UCSD-AML1 (cell line): ENCODE measurements around the gene DLG2.

Experiments used
- DNase-seq: peaks from one replicate; lab custom pipeline; 2025; ENCODE audit not compliant: unreplicated experiment; lab: John Stamatoyannopoulos, UW

The DLG2 gene

DNA sequence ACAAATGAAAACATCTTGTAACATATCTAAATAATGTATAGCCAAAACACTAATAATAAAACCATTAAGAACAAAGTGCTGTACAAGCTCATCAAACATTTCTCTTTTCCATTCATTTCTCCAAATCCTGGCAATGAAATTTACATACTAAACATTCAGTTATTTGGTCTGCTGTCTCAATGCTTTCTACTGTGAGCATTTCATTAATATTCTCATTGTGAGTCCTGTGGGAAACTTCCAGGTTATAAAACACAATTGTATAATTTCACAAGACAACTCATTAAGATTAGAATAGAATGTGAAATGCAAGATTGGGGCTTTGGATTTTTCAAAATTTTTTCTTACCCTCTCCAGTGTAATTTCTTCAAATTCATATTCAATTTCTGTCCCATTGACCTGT lies 1464.0 kb downstream of the DLG2 start:
- no peak for DNase-seq

DNA sequence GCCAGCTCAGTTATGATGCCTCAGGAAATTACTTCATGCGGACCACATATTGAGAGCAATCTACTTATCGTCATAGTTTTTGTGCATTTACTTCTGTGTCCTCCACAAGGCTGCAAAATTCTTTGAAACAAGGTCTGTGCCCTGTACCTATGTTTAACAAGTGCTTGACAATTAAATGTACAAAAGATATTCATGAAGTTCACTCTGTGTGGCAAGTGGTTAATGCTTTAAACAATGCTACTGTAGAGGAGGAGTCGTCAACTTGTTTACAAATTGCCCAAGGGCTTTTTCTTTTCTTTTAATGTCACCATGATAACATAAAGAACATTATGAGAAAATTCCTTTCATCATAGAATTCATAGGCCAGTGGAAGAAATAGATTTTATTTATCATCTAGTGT lies 1469.5 kb downstream of the DLG2 start:
- DNase-seq: no peak

DNA sequence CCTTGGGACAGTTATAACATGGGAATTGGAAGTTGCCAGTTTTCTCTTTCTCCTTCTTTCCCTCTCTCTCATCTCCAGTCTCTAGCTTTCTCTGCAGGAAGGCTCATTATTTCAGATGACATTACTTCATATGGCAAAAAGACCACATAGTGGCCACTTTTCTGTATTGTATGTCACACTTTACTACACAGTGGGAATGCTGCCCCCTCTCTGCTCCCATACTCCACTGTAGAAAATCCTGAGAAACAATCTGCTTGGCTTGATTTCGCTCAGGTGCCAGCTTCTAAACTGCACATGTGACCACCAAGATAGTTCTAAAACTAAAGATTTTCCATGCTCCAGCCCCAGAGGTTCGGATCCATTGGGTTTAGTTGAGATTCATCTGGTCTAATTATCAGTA lies 1480.3 kb downstream of the DLG2 start:
- DNase-seq: no peak

DNA sequence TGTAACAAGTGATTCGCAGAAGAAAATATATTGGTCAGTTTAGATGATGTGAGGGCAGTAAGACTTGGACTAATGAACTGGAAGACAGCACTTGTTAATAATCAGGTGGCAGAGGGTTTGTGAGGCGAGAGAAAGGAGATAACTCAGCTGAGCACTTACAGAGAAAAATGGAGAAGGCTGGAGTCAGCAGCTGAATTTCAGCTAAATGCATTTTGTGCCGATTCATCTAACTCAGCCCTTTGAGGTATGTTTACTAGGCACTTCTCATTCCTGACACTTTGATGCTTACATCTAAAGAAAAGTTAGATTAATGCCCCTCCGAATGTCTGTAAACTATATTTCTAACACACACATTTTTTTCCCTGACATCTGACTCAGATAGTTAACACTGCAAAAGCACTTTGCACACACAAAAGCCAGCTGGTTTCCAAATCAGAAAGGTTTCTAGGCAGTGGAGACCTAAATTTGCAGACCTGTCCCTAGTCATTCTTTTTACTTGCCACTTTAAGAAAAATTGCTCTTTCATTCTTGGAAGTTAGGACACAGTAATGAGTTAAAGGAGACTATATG lies 1481.4 kb downstream of the DLG2 start:
- DNase-seq: no peak

DNA sequence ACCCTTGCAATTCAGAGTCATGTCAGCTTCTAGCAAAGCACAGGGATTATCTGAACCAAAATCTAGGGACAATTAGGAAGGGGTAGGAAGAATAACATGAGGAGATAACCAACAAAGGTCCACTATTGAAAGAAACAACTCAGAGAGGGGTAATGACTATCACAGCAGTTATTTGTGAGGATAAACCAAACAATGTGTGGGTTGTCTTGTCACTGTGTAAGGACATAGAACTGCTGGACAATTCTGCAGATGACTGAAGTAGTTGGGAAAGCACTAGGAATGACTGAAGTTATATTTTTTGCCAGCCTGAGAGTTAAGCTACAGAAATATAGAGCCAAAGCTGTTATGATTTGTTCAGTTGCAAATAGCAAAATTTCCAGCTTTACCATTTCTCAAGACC lies 1482.6 kb downstream of the DLG2 start:
- no peak for DNase-seq

DNA sequence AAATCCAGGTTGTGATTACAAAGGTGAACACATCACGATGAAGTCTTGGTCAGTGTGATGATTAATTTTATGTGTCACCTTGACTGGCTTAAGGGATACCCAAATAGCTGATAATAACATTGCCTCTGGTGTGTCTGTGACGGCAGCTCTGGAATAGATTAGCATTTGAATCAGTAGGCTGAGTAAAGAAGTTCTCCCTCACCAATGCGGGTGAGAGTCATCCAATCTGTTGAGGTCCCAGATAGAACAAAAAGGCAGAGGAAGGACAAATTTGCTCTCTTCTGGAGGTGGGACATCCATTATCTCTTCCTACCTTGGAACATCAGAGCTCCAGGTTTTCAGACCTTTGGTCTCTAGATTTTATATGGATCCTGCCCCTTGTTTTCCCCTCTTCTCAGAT lies 1484.7 kb downstream of the DLG2 start:
- DNase-seq: no peak

DNA sequence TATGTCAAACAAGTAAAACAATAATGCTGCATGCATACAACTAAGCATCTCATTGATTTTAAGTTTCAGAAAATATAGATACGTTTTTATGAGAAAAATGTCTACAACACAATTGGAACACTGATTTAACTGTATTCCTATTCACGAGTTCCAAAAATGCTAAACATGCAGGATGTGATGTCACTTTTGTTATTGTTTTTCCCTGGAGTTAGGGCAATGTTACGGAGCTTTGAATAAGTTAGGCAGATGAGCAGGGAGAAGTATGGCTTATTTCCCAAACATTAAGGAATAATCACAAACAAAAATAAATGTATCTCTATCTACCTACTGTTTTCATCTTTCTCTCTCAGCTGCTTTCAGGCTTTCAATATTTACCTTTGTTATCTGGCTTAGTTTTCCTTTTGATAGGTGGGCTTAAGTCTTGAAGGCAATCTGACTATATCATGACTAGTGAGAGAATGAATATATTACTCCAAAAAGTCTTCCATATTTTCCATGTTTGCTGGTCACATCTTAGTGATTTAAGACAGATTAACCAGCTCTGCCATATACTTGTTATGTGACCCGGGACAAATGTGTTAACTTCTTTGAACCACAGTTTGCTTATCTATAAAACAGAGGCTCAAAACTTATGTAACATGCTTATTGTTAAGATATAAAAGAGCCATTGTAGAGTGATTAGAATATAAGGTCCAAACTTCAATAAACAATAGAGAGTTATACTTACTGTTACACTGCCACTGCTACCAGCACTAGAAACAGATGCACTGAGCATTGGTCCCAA lies 1486.6 kb downstream of the DLG2 start:
- DNase-seq: no peak

DNA sequence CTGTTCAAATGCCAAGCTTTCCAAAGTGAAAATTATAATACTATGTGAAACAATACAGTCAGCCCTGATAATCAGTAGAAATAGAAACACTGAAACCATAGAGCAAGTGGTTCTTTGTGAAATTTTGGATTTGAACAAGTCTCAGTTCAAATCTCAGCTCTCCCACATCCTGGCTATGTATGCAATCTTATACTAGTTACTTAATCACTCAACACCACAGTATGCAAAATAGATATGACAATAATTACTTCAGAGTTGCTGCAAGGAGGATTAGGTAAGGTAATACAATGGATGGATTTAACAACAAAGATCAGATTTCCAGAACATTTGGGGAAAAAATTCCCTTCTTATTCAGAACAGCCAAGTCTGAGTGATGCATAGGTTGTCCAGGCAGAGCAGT lies 1489.2 kb downstream of the DLG2 start:
- no peak for DNase-seq

DNA sequence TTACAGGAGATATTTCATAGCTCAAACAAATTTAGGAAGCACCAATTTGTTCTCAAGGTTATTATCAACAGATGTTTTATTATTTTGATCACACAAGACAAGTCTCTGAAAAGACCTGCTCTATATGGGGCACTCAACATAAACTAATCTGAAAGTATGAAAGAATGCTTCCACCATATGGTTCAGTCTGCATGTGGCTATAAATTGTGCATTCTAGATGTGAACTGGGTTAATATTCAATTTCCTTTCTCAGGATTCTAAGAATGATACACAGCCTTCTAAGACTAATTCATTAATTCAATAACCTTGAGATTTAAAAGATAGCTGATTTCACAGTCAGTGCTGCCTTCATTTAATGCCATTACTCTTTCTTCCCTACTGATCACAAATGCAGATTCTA lies 1489.6 kb downstream of the DLG2 start:
- DNase-seq: no peak

DNA sequence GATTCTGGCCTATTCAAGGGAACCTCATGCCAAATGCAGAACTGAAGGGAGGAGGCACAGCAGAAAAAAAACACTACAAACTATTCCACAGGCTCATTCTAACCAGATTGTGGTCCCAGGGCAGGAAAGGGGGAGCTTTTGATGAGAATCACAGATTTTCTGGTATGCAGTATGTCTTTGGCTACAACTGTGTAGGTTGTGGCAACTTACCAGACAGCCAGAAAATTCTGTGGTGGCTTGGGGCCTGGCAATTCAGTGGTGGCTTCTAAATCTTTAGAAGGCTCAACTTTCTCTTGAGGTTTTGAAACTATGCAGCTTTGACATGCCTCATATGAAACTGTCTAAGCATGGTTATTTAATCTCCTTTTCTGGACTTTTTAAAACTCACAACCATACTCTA lies 1490.2 kb downstream of the DLG2 start:
- DNase-seq: no peak

DNA sequence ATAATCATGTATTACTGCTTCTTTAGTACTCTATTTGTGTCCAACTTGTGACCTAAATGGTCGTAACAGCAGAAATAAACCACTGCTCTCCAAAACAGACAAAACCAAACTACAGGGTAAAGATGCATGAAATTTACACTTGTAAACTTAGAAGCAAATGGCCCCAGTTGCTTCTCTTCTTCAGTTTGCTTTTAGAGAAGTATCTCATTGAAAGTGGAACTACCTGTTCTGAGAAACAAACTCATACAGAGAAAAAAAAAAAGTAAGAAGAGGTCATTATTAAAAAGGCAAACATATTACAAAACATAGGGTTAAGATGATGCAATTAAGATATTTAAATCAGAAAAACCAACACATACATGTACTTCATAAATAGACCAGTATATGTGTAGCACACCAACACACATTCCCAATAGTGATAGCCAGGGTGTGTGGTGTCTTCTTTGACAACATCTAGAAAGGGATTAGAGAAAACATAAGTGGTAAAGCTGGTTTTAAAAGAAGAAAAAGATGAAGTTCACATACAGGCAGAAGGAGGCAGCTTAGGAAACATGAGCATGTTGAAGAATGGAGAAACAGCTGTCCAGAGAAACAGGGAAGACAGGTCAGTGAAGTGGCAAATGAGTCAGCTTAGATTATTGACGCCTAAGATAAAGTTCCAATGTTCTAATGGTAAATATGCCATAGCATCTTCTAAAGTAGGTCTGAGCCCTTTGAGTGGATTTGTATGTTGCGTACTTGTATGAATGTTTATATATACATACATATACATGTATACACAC lies 1496.3 kb downstream of the DLG2 start:
- DNase-seq: no peak

DNA sequence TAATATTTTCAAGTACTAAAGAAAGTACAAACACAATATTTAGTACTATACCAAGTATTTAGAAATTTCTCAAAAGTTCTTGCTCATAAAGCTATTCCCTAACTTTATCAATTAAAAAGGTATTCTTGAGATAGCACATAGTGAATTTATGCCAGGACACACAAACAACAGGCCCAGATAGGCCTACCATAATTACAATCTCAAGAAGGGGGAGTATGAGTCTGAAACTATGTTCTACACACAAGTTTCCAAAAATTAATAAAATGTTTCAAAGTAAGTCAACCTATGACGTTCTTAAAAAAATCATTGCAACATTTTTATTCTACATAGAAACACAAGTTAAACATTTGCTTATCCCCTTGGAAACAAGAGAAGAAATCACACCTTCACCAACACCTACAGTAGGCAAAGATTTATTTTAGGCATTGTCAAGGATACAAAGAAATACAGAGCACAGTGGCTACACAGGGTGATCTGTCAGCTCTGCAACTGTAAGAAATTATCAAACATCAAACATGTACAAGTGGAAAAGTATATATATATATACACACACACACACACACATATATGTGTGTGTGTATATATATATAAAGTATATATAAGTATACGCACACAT lies 1497.1 kb downstream of the DLG2 start:
- DNase-seq: no peak

DNA sequence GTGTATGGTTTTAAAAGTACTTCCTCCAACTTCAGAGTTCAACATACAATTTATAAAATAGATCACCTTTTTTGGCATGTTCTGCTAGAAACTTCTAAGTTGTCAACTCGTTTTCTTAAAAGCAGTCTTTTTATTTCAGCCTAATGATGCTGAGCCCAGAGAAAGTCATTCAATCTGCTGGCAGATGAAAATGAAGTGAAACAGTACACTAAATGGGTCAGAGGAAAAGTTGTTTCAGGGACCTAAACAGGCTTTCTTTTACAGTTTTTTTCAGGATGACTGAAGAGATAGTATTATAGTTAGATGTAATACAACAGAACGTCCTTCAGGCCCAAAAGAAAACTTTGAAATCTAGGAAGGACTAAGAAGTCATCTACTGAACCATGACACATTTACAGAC lies 1498.3 kb downstream of the DLG2 start:
- no peak for DNase-seq

DNA sequence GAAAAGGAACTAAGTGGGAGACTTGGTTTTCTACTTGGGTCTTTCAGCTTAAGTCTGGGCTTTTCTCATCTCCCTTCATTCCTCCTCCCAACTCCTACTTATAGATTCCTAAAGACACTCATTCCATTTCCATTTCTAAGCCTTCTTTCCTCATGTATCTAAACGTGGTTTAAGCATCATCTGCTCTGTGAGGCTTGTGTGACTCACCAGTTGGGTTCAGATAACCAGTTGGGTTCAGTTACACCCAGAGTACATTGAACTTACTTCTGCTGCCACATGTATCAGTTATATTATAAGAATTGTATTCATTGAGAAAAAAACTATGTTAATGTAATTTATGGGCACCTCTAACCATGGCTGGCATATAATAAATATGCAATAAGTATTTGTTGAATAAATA lies 1509.8 kb downstream of the DLG2 start:
- DNase-seq: no peak

DNA sequence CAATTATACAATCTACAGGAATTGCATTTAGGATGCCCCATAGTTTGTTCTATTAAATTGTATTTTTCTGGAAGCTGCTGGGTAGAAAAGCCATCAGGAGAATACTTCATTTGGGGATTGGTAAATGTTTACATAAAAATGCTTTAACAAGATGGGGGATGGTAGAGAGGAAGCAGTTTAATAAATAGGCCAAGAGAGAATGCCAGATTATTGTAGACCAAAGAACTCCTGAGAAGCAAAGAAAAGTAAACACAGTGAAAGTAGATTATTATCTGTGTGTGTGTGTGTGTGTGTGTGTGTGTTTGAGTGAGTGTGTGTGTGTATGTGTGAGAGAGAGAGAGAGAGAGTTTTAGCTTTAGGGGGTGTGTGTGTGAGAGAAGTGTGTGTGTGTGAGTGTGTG lies 1520.6 kb downstream of the DLG2 start:
- no peak for DNase-seq

DNA sequence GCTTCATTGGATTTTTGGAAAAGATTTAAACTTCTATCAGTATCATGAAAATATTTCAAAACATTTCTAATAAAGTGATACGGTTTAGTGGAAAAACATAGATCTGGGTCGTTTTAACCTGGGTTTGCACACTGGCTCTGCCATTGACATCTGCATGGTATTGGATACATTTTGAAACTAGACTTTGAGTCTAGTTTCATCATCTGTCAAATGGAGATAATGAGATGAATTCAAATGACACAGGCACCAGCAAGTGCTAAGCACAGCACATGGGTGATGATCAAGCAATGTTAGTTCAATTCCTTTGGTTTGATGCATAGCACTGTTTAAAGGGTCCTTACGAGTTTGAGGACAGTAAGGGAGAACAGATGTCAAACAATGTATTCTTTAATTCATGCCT lies 1522.0 kb downstream of the DLG2 start:
- DNase-seq: no peak

DNA sequence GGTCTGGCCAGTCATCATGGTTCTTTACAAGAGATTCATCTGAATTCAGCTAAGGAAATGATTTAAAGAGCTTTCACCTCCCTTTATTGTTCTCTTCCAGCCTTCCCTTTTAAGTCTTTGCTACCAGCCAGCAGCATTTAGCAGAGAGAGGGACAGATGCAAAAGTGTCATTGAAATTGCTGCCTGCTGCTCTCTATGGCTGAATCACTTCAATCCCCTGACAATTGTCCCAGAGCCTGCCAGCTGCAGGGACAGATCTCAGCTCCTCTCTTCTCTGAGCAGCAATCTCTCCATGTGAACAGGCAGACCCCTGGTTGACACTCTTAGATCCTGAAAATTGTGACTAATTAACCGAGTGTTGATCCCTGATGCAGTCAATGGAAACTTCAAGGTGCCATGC lies 1524.0 kb downstream of the DLG2 start:
- DNase-seq: no peak

DNA sequence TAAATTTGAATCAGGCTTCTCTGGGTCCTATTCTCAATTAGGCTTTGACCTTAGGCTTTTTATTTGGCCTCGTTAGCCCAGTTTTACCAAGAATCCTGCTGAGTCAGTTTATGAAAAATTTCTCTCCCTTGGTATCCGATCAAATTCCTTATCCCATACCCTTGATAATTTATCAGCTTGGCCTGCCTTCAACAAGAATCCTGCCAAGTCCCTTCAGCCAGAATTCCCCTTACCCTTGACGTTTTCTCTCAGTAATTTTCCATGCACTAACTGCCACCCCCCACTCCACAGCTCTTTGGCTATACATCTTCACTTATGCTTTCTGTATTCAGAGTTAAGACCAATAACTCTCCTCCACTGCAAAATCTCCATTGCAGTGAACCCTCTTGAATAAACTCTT lies 1530.0 kb downstream of the DLG2 start:
- no peak for DNase-seq

DNA sequence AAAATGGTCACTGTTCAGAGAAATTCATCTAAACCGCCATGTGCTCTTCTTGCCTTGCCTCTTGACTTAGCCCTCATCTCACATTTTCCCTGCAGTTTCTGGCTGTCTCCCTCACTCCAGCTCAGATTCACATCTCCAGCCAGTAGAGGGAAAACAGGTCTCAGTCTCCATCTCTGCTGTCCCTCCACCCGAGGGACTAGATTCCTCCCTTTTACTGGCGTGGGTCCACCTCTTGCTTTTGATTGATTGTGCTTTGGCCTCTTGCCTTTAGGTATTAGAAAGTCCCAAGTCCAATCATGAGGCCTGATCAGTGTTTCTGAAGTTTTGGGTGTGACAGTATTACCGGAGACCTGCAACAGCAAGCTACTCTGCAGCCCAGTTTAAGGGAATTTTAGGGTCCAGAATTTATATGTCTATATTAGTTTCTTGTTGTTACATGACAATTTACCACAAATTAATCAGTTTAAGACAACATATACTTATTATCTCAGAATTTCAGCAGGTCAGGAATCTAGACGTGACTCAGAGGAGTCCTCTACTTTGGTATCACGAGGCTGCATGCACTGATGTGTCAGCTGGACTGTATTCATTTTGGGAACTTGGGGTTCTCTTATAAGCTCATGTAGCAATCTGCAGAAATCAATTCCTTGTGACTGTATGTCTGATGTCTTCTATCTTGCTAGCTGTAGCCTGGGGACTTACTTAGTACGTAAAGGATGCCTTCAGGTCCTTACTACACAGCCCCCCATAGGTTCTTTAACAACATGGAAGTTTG lies 1535.7 kb downstream of the DLG2 start:
- no peak for DNase-seq

DNA sequence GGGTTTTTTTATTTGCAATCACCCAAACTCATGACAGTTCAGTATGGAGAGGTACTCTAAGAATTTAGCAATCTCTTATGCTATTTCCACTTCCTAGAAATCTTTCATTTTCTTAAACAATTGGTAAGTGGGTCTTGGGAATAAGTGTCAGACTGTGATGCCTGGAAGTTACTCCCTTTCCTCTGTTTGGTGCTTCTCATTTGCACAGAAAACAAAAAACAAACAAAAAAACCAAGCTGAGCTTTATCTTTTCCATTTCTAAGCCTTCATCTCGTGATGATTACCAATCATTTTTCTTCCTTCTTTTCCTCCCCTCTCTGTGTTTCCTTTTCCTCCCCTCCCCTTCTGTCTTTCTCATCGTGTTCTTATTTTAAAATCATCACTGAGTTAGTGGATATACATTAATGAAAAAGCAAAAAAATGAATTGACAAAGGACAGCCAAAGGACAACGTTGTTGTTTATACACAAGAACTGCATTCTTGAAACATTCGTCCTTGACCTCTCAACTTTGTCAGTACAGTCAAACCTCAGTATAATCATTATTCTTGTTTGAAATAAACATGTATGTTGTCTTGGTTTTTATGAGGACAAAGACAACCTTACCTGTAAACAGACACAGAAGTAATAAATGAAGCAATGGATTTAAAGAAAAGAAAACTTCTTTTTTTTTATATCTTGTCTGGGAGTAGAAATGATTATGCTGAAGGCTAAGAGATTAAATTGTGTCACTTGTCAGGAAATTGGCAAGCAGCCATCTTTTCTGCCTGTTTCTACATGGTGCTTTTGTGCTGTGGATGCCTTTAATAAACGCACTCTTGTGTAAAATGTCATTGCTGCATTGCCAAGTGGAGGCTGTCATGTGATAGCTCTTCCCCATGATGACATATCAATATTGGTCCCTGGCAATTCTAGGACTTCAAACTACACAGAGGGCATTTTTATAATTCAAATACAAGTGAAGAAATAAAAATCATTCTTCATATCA lies 1537.8 kb downstream of the DLG2 start:
- no peak for DNase-seq
